Gastrocnemius medialis (tissue), 4 donors: ENCODE measurements around the gene TRUB1. TPM values are rescaled to one million over a fixed set of nuclear protein-coding genes. Genes with fewer than 3 reads are reported as not detected.

Experiments used
- ATAC-seq, 2 donors: fragments of 150-250 bp; one replicate each; pipeline ENCODE4 v1.9.1; 2016
- DNase-seq, 2 donors: peaks; one replicate each; pipeline ENCODE4 v3.0.0-alpha.2; 2019
- H3K27ac ChIP-seq, 4 donors: fragments of 200-600 bp; sonication (generic); 1 replicate in 1 of 4; 2 replicates in 3 of 4; pipeline ENCODE4 v1.5.1; 2016 to 2018; ENCODE audit warnings: mild to moderate bottlenecking in 2 of 4, moderate library complexity in 1 of 4
- H3K27me3 ChIP-seq, 3 donors: fragments of 200-600 bp; sonication (generic) in 2 of 3; 1 replicate in 1 of 3; 2 replicates in 2 of 3; pipeline versions ENCODE4 v1.5.1 to v1.6.0; 2016 to 2019; ENCODE audit warnings: mild to moderate bottlenecking in 1 of 3, moderate library complexity in 1 of 3
- H3K36me3 ChIP-seq, 2 donors: fragments of 200-600 bp; sonication (generic) in 1 of 2; one replicate each; pipeline ENCODE4 v1.5.1; 2017 to 2018
- H3K4me1 ChIP-seq, 2 donors: fragments of 200-600 bp; sonication (generic) in 1 of 2; one replicate each; pipeline ENCODE4 v1.5.1; 2016 to 2017; ENCODE audit warnings: mild to moderate bottlenecking in 2 of 2
- H3K4me3 ChIP-seq, 4 donors: fragments of 200-600 bp; sonication (generic) in 3 of 4; 1 replicate in 1 of 4; 2 replicates in 3 of 4; pipeline ENCODE4 v1.5.1; 2016 to 2019; ENCODE audit warnings: mild to moderate bottlenecking in 2 of 4
- H3K9me3 ChIP-seq, 3 donors: fragments of 200-600 bp; sonication (generic) in 2 of 3; 1 replicate in 1 of 3; 2 replicates in 2 of 3; pipeline ENCODE4 v1.5.1; 2016 to 2019
- POLR2A ChIP-seq, 2 donors: fragments of 450-650 bp; IDR thresholded peaks; one replicate each; pipeline ENCODE4 v1.6.1; 2017; ENCODE audit warnings: antibody characterized with exemption in 2 of 2, mild to moderate bottlenecking in 2 of 2, moderate library complexity in 2 of 2
- in situ Hi-C, 4 donors: fragments of 200-750 bp; cut with MboI; loops; one replicate each; pipeline versions ENCODE4 v1.15.0 to v1.8.0; 2017; ENCODE audit warnings: low sequenced_read_pairs in 4 of 4
- intact Hi-C: fragments of 100-400 bp; cut with DNase I; formaldehyde crosslinking; loops from one replicate; pipeline ENCODE4 v1.15.1; 2023; ENCODE audit warnings: low total_unique reads
- total RNA-seq, 4 donors: library from RNA; depleted of rRNA; stranded (reverse); fragments of >200 nt; gene quantifications; one replicate each; pipeline versions ENCODE4 v1.1.0 to v1.2.3, GENCODE V29; 2016
- TF ChIP-seq, protein P1 (sequence below), 5 experiments: fragments of 450-650 bp in 3 of 5; fragments of 200-600 bp in 2 of 5; sonication (generic) in 2 of 5; IDR thresholded peaks in 4 of 5; conservative IDR thresholded peaks in 1 of 5; 1 replicate in 4 of 5; 2 replicates in 1 of 5; pipeline ENCODE4 v1.5.1; 2016 to 2019; ENCODE audit warnings: antibody characterized with exemption in 5 of 5, mild to moderate bottlenecking in 3 of 5, moderate library complexity in 3 of 5

TRUB1 gene
- total RNA-seq, 4 donors from 2014 or later: 8.5 to 16.5 (median 10.3) TPM

DNA sequence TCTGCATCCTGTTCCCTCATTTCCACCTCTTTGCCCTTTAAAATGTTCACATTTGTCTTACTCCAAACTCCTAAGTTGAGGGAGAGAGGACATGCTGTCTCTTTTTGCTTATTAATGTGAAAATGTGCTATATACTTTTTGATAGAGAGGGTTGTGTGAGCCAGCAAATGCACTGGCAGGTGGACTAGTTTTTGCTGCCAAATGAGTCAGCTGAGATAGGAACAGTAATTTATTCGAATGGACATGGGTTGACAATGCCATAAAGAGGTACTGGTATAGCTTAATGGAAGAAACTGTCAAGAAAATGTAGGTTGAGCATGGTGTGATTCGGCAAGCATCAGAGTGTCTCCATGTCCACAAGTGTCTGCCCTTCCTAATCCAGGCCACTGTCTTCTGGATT, 9.2 kb upstream of the TRUB1 start:
- Histone ChIP-seq H3K4me3 (no peak overlapping the region), H3K4me1 (peaks cover 5 to 15% of the 10 kb centered on the region in 2 donors), H3K27ac (no peak overlapping the region), H3K36me3 (no peaks in the 10 kb centered on the region), H3K27me3 (no peaks in the 10 kb centered on the region), H3K9me3 (no peaks in the 10 kb centered on the region)
- DNase-seq: no peak
- in situ Hi-C loops (no loop called here), intact Hi-C loops (no loop called here)
- ATAC-seq: no peak
- TF ChIP-seq POLR2A (IDR thresholded peaks at IDR 0.05): no peak
- TF ChIP-seq, protein P1, sequence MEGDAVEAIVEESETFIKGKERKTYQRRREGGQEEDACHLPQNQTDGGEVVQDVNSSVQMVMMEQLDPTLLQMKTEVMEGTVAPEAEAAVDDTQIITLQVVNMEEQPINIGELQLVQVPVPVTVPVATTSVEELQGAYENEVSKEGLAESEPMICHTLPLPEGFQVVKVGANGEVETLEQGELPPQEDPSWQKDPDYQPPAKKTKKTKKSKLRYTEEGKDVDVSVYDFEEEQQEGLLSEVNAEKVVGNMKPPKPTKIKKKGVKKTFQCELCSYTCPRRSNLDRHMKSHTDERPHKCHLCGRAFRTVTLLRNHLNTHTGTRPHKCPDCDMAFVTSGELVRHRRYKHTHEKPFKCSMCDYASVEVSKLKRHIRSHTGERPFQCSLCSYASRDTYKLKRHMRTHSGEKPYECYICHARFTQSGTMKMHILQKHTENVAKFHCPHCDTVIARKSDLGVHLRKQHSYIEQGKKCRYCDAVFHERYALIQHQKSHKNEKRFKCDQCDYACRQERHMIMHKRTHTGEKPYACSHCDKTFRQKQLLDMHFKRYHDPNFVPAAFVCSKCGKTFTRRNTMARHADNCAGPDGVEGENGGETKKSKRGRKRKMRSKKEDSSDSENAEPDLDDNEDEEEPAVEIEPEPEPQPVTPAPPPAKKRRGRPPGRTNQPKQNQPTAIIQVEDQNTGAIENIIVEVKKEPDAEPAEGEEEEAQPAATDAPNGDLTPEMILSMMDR (IDR thresholded peaks at IDR 0.05 in 4 of 5, conservative IDR thresholded peaks at IDR 0.05 in 1 of 5): no peak

DNA sequence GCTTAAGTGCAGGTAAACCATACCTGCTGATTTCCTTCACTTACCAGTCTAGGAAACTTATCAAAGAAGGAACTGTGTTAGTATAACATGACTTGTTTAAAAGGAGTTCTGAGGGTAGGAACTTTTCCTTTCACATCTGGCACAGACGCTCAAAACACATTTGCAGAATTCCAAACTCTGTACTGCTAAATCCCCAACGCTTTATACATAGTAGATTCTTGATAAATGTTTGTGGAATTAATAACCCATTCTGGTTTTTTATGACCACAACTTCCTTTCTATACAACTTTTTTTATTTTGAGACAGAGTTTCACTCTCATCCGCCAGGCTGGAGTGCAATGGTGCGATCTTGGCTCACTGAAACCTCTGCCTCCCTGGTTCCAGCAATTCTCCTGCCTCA, 7.7 kb upstream of the TRUB1 start:
- TF ChIP-seq, protein P1 (IDR thresholded peaks at IDR 0.05 in 4 of 5, conservative IDR thresholded peaks at IDR 0.05 in 1 of 5): no peak
- TF ChIP-seq POLR2A (IDR thresholded peaks at IDR 0.05): no peak
- H3K36me3 ChIP-seq: no peaks in the 10 kb centered on the region
- DNase-seq (no peak), ATAC-seq (no peak)
- in situ Hi-C loops: no loop called here
- H3K4me1 ChIP-seq: peaks cover 5 to 22% of the 10 kb centered on the region in 2 donors
- no peak overlapping the region for H3K27ac ChIP-seq
- intact Hi-C loops: loop anchor here (10.0 kb wide), 1 partner anchor 106 kb away; the partner anchor contains the start of gene FHIP2A
- no peak overlapping the region for H3K4me3 ChIP-seq
- H3K9me3 ChIP-seq: no peaks in the 10 kb centered on the region
- no peaks in the 10 kb centered on the region for H3K27me3 ChIP-seq

DNA sequence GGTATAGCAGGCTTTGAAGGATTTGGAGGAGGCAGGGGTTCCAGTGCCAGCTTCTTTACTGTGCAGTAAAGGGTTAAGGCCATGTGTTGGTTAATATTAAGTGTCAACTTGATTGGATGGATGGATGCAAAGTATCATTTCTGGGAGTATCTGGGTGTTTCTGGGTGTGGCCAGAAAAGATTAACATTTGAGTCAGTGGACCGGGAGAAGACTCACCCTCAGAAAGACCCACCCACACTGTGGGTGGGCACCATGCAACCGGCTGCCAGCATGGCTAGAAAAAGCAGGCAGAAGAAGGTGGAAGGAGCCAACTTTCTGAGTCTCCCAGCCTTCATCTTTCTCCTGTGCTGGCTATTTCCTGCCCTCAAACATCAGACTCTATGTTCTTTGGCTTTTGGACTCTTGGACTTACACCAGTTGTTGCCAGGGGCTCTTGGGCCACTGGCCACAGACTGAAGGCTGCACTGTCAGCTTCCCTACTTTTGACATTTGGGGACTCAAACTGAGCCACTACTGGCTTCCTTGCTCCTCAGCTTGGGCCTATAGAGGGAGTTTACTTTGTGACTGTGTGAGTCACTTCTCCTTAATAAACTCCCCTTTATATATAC, 6.8 kb upstream of the TRUB1 start:
- intact Hi-C loops: loop anchor here (10.0 kb wide), 1 partner anchor 106 kb away; the partner anchor contains the start of gene FHIP2A

DNA sequence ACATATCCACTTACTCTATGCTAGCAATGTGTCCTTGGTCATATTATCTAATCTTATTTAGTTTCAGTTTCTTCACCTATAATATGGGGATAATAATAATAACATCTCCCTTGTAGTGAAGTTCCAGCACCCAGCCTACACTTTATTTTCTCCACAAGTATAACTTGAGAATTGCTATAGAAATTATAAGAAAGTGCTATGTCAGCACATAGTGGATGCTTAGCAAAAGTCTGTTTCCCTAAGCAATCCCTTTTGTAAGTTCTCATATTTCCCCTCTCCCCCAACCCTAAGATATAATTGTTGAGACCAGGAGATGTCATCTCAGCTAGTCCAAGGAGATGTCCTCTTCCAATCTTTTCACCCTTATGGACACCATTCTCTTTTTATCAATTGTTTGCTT, 5.8 kb upstream of the TRUB1 start:
- Histone ChIP-seq H3K36me3 (no peaks in the 10 kb centered on the region), H3K4me1 (peaks cover 5 to 22% of the 10 kb centered on the region in 2 donors), H3K27ac (no peak overlapping the region), H3K9me3 (no peaks in the 10 kb centered on the region), H3K27me3 (no peaks in the 10 kb centered on the region), H3K4me3 (no peak overlapping the region)
- no peak for ATAC-seq
- intact Hi-C loops (loop anchor here (10.0 kb wide), 1 partner anchor 107 kb away; the partner anchor contains the start of gene FHIP2A), in situ Hi-C loops (no loop called here)
- no peak for TF ChIP-seq POLR2A (IDR thresholded peaks at IDR 0.05)
- TF ChIP-seq, protein P1 (IDR thresholded peaks at IDR 0.05 in 4 of 5, conservative IDR thresholded peaks at IDR 0.05 in 1 of 5): no peak
- DNase-seq: no peak

More for the DNA sequence above, 6.8 kb upstream of the TRUB1 start:
- ATAC-seq: no peak
- in situ Hi-C loops: no loop called here
- DNase-seq: no peak
- Histone ChIP-seq H3K4me1 (peaks cover 5 to 22% of the 10 kb centered on the region in 2 donors), H3K4me3 (no peak overlapping the region), H3K27me3 (no peaks in the 10 kb centered on the region), H3K36me3 (no peaks in the 10 kb centered on the region), H3K9me3 (no peaks in the 10 kb centered on the region), H3K27ac (no peak overlapping the region)
- TF ChIP-seq, protein P1 (IDR thresholded peaks at IDR 0.05 in 4 of 5, conservative IDR thresholded peaks at IDR 0.05 in 1 of 5): no peak
- no peak for TF ChIP-seq POLR2A (IDR thresholded peaks at IDR 0.05)
